Endothelial cell (in vitro differentiated cells): ENCODE data around the gene PLEKHN1. TPM values are rescaled to one million over a fixed set of nuclear protein-coding genes. Genes with fewer than 3 reads are reported as not detected.

Experiments
- DNase-seq: peaks from one replicate; pipeline ENCODE4 v3.0.0; 2021; ENCODE audit warnings: low spot score
- H3K27ac Mint-ChIP-seq: one replicate; pipeline ENCODE4 v1.8.0; 2021; ENCODE audit warnings: mixed read lengths, inconsistent platforms; ENCODE audit not compliant: unreplicated experiment
- H3K27me3 Mint-ChIP-seq: one replicate; pipeline ENCODE4 v1.8.0; 2021; ENCODE audit warnings: mild to moderate bottlenecking, moderate library complexity, mixed read lengths, inconsistent platforms; ENCODE audit not compliant: unreplicated experiment
- H3K36me3 Mint-ChIP-seq: one replicate; pipeline ENCODE4 v1.8.0; 2021; ENCODE audit warnings: mild to moderate bottlenecking, low read depth, mixed read lengths, inconsistent platforms; ENCODE audit not compliant: unreplicated experiment
- H3K4me1 Mint-ChIP-seq: one replicate; pipeline ENCODE4 v1.8.0; 2021; ENCODE audit warnings: mild to moderate bottlenecking, mixed read lengths, inconsistent platforms; ENCODE audit not compliant: unreplicated experiment
- H3K4me3 Mint-ChIP-seq: one replicate; pipeline ENCODE4 v1.8.0; 2021; ENCODE audit warnings: mild to moderate bottlenecking, mixed read lengths, inconsistent platforms; ENCODE audit not compliant: unreplicated experiment
- H3K9me3 Mint-ChIP-seq: one replicate; pipeline ENCODE4 v1.8.0; 2021; ENCODE audit warnings: mixed read lengths, inconsistent platforms; ENCODE audit not compliant: unreplicated experiment
- CTCF ChIP-seq: fragments of 200-600 bp; sonication (generic); IDR thresholded peaks from one replicate; pipeline ENCODE4 v1.5.0; 2021; ENCODE audit warnings: antibody characterized with exemption; ENCODE audit not compliant: unreplicated experiment
- total RNA-seq: library from RNA; stranded (reverse); fragmentation: NEBNext Ultra II Directional; extraction: Animal tissue kit (Norgen Biotek cat#: 25700); gene quantifications from one replicate; pipeline ENCODE4 v1.2.1, GENCODE V29; 2021; ENCODE audit not compliant: unreplicated experiment

Gene PLEKHN1
- total RNA-seq, 1 donor from 2014 or later, result not detected

- no peaks in the 10 kb centered on the region for H3K9me3 Mint-ChIP-seq
- peaks cover 3% of the 10 kb centered on the region for H3K4me1 Mint-ChIP-seq
- H3K4me3 Mint-ChIP-seq, result no peak overlapping the region
- peaks cover 22% of the 10 kb centered on the region for H3K27me3 Mint-ChIP-seq
- no peak for DNase-seq
- no peak for TF ChIP-seq CTCF
- peaks cover 3% of the 10 kb centered on the region for H3K36me3 Mint-ChIP-seq
- no peak overlapping the region for H3K27ac Mint-ChIP-seq
Observed at GRCh38 chr1:973459-974292, 7.4 kb downstream of the PLEKHN1 start.

- peaks cover 3% of the 10 kb centered on the region for H3K4me1 Mint-ChIP-seq
- no peak for DNase-seq
- TF ChIP-seq CTCF, result no peak
- no peak overlapping the region for H3K4me3 Mint-ChIP-seq
- peaks cover 3% of the 10 kb centered on the region for H3K36me3 Mint-ChIP-seq
- no peak overlapping the region for H3K27ac Mint-ChIP-seq
- H3K27me3 Mint-ChIP-seq, result peaks cover 18% of the 10 kb centered on the region
- H3K9me3 Mint-ChIP-seq, result no peaks in the 10 kb centered on the region
Observed at GRCh38 chr1:974293-974640, 8.0 kb downstream of the PLEKHN1 start.

- H3K9me3 Mint-ChIP-seq, result no peaks in the 10 kb centered on the region
- H3K27me3 Mint-ChIP-seq, result peaks cover 14% of the 10 kb centered on the region
- H3K36me3 Mint-ChIP-seq, result peaks cover 3% of the 10 kb centered on the region
- no peak for TF ChIP-seq CTCF
- no peak for DNase-seq
- peaks cover 3% of the 10 kb centered on the region for H3K4me1 Mint-ChIP-seq
- H3K27ac Mint-ChIP-seq, result no peak overlapping the region
- H3K4me3 Mint-ChIP-seq, result no peak overlapping the region
Observed at GRCh38 chr1:974687-975328, 8.5 kb downstream of the PLEKHN1 start.

GRCh38 chr1:975365-975764 is 9.1 kb downstream of the PLEKHN1 start:
- H3K27me3 Mint-ChIP-seq, result peaks cover 16% of the 10 kb centered on the region
- peaks cover 3% of the 10 kb centered on the region for H3K36me3 Mint-ChIP-seq
- TF ChIP-seq CTCF, result no peak
- H3K27ac Mint-ChIP-seq, result no peak overlapping the region
- no peaks in the 10 kb centered on the region for H3K9me3 Mint-ChIP-seq
- peaks cover 3% of the 10 kb centered on the region for H3K4me1 Mint-ChIP-seq
- H3K4me3 Mint-ChIP-seq, result no peak overlapping the region
- no peak for DNase-seq
